H7 (cell line): ENCODE results near the gene CCDC60. TPM values are rescaled to one million over a fixed set of nuclear protein-coding genes. Genes with fewer than 3 reads are reported as not detected.

Experiments
- DNase-seq: peaks from one replicate; pipeline ENCODE4 v3.0.0; 2012
- H3K27me3 ChIP-seq: 2 replicates; pipeline ENCODE4 v1.6.0; 2011; ENCODE audit warnings: mild to moderate bottlenecking, low read length; ENCODE audit not compliant: control insufficient read depth, insufficient read depth
- H3K36me3 ChIP-seq: replicated peaks from 2 replicates; pipeline ENCODE4 v1.5.1; 2011; ENCODE audit warnings: low read length; ENCODE audit not compliant: control insufficient read depth, insufficient read depth
- H3K4me3 ChIP-seq: 2 replicates; pipeline ENCODE4 v1.5.1; 2011; ENCODE audit warnings: low read depth, mild to moderate bottlenecking, control low read depth, low read length, moderate library complexity; ENCODE audit not compliant: insufficient read depth
- total RNA-seq: library from RNA; depleted of rRNA; stranded (reverse); fragments of >200 nt; shearing (Covaris generic); gene quantifications from 2 replicates; pipeline ENCODE4 v1.2.3, GENCODE V29; 2014

CCDC60 gene
- total RNA-seq, 1 experiment from 2014 or later, result 3.5 TPM

- DNase-seq, result no peak
- Histone ChIP-seq H3K36me3 (no peaks in the 10 kb centered on the region), H3K4me3 (no peak overlapping the region), H3K27me3 (no peaks in the 10 kb centered on the region)
Observed at GRCh38 chr12:119540476-119540875, 205.9 kb downstream of the CCDC60 start.

- no peaks in the 10 kb centered on the region for H3K36me3 ChIP-seq
- H3K27me3 ChIP-seq, result no peaks in the 10 kb centered on the region
- peak; percentile 66 for DNase-seq
- no peak overlapping the region for H3K4me3 ChIP-seq
Observed at GRCh38 chr12:119544765-119545625, 210.5 kb downstream of the CCDC60 start.

DNA sequence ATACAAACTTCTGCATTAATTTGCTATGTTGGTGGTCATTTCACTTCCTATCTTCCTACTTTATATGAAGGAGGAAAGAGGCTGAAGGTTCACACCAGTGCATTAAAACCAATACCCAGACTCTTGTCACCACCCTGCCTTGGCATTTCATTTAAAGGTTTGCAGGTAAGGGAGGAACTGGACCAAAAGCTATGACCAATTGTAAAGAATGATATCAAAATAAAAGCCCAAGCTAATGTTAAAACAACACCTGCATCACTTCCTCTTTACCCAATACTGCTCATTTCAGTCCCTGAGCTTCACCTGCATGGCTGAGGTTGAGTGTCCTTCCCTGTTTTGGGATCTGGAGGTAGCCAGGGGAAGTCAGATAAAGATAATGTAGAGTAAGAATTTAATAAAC, 211.8 kb downstream of the CCDC60 start:
- H3K4me3 ChIP-seq, result no peak overlapping the region
- no peaks in the 10 kb centered on the region for H3K36me3 ChIP-seq
- DNase-seq, result no peak
- H3K27me3 ChIP-seq, result no peaks in the 10 kb centered on the region

DNA sequence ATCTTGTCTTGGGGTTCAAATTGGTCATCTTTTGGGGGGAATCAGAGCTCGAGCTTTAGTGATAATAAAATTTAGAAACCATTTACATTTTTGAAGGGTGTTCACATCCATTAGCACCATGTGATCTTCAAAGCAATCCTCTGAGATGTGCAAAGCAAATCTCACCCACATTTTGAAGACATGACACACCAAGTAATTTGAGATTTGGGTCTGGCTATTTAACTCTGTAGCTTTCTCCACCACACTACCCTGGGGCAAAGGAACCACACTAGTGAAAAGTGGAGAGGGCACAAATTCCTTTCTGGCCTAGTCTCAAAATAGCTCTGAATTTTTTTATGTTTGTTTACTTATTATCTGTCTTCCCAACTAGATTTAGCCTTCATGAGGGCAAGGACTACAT, 212.5 kb downstream of the CCDC60 start:
- H3K36me3 ChIP-seq, result no peaks in the 10 kb centered on the region
- no peaks in the 10 kb centered on the region for H3K27me3 ChIP-seq
- H3K4me3 ChIP-seq, result no peak overlapping the region
- DNase-seq, result no peak

GRCh38 chr12:119556854-119557253, 222.3 kb downstream of the CCDC60 start:
- no peak for DNase-seq
- Histone ChIP-seq H3K4me3 (no peak overlapping the region), H3K27me3 (no peaks in the 10 kb centered on the region), H3K36me3 (no peaks in the 10 kb centered on the region)

DNA sequence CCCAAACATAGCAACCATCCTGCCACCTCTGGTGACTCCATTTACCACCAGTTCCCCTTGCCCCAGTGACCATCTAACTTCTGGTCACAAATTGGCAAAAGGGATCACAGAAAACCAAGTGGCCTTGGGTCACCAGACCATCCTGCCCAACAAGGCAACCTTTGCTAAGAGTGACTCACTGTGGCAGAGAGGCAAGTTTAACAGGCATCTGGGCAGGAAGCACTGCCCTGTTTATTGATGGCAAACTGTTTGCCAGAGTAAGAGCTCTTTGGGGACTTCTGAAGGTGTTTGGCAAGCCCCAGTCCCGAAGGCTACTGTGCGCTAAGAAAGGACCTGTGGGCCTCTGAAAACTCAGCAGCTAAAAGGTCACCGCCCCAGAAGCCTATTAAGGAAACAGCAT, 230.9 kb downstream of the CCDC60 start:
- Histone ChIP-seq H3K36me3 (no peaks in the 10 kb centered on the region), H3K27me3 (no peaks in the 10 kb centered on the region)
- DNase-seq, result no peak

GRCh38 chr12:119570771-119571170, 236.2 kb downstream of the CCDC60 start:
- H3K4me3 ChIP-seq, result no peak overlapping the region
- no peaks in the 10 kb centered on the region for H3K27me3 ChIP-seq
- no peak for DNase-seq
- no peaks in the 10 kb centered on the region for H3K36me3 ChIP-seq

More for the DNA sequence above, 230.9 kb downstream of the CCDC60 start:
- H3K4me3 ChIP-seq, result no peak overlapping the region

DNA sequence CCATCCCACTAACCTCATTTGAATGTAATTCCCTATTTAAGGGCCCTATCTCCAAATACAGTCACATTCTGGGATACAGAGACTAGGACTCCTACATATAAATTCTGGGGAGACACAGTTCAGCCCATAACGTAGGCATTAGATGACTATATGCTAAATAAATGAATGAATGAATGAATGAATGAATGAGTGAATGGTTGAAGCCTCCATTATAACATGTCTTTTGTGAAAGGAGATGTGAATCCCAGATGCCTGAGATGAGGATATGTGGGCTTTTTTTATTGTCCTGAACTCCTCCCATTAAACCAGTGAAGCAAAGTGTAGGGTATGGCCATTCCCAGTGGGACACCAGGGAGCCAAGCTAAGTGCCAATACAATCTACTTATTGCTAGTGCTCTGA, 238.6 kb downstream of the CCDC60 start:
- Histone ChIP-seq H3K36me3 (no peaks in the 10 kb centered on the region), H3K4me3 (no peak overlapping the region), H3K27me3 (no peaks in the 10 kb centered on the region)
- no peak for DNase-seq

DNA sequence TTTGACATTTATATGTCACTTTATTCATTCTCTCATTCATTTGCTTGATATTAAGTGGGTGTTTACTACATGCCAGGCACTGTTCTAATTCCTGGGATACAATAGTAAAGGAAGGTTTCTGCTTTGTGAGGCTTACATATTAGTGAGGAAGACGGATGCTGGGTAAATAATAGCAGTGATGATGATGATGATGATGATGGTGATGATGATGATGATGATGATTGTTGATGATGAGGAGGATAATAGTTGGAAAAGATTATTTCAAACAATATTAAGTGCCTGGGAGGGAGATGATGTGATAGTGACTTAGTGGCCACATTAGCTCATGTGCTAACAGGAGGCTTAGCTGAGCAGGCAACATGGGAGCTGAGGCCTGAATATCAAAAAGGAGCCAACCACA, 239.7 kb downstream of the CCDC60 start:
- no peak for DNase-seq
- no peaks in the 10 kb centered on the region for H3K27me3 ChIP-seq
- no peak overlapping the region for H3K4me3 ChIP-seq
- H3K36me3 ChIP-seq, result no peaks in the 10 kb centered on the region

- H3K27me3 ChIP-seq, result no peaks in the 10 kb centered on the region
- no peak for DNase-seq
- no peaks in the 10 kb centered on the region for H3K36me3 ChIP-seq
- no peak overlapping the region for H3K4me3 ChIP-seq
Observed at GRCh38 chr12:119576118-119576810, 241.7 kb downstream of the CCDC60 start.

- no peak overlapping the region for H3K4me3 ChIP-seq
- no peaks in the 10 kb centered on the region for H3K36me3 ChIP-seq
- H3K27me3 ChIP-seq, result no peaks in the 10 kb centered on the region
- DNase-seq, result no peak
Observed at GRCh38 chr12:119576915-119577314, 242.4 kb downstream of the CCDC60 start.

- no peak overlapping the region for H3K4me3 ChIP-seq
- no peaks in the 10 kb centered on the region for H3K27me3 ChIP-seq
- no peaks in the 10 kb centered on the region for H3K36me3 ChIP-seq
- no peak for DNase-seq
Observed at GRCh38 chr12:119578112-119578511, 243.6 kb downstream of the CCDC60 start.

DNA sequence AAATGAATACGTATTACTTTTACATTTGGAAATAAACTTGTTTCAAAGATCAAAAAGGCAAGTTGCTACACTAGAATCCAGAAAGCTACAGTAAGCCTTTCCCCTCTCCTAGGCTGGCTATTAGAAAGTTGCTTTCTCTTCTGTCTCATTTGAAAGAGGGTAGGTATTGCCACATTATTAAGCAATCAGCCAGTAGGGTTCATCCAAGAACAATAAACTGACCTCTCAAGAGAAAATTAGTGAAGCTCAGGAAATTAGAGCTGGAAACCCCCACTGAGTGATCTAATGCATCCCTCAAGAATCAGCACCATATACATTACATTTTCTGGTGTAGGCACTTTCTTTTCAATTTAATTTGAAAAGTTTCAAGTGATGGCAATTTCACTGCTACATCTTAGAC, 254.6 kb downstream of the CCDC60 start:
- peaks cover 24% of the 10 kb centered on the region for H3K27me3 ChIP-seq
- DNase-seq, result no peak
- no peaks in the 10 kb centered on the region for H3K36me3 ChIP-seq
- H3K4me3 ChIP-seq, result no peak overlapping the region

DNA sequence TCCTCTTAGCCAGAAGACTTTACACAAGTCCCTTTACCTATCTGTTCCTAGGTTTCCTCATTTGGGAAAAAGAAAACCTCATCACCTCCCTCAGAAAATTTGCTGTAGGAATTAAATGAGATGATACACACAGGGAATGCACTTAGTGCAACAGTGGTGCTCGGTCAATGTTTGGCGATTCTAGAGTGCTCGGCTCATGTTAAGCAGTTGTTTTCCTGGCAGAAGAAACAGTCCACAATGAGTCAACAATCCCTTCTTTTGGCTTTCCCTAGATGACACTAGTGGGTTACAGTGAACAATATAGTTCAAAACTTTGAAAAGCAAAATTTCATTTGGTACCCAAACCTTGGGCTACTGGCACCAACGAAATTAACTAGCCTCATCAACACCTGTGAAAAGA, 255.1 kb downstream of the CCDC60 start:
- Histone ChIP-seq H3K36me3 (no peaks in the 10 kb centered on the region), H3K4me3 (no peak overlapping the region), H3K27me3 (peaks cover 29% of the 10 kb centered on the region)
- no peak for DNase-seq
